ENCODE results near the gene IL10RA.

- TF ChIP-seq, protein P1, sequence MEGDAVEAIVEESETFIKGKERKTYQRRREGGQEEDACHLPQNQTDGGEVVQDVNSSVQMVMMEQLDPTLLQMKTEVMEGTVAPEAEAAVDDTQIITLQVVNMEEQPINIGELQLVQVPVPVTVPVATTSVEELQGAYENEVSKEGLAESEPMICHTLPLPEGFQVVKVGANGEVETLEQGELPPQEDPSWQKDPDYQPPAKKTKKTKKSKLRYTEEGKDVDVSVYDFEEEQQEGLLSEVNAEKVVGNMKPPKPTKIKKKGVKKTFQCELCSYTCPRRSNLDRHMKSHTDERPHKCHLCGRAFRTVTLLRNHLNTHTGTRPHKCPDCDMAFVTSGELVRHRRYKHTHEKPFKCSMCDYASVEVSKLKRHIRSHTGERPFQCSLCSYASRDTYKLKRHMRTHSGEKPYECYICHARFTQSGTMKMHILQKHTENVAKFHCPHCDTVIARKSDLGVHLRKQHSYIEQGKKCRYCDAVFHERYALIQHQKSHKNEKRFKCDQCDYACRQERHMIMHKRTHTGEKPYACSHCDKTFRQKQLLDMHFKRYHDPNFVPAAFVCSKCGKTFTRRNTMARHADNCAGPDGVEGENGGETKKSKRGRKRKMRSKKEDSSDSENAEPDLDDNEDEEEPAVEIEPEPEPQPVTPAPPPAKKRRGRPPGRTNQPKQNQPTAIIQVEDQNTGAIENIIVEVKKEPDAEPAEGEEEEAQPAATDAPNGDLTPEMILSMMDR (IDR thresholded peaks at IDR 0.05): no peak
- no peak for TF ChIP-seq POLR2A (IDR thresholded peaks at IDR 0.05)
These were observed 9.3 kb downstream of the IL10RA start for GRCh38 chr11:117995472-117995871.
